HepG2 (cell line): ENCODE data around the gene USP20. TPM values are rescaled to one million over a fixed set of nuclear protein-coding genes. Genes with fewer than 3 reads are reported as not detected.

Experiments
- AKAP8 ChIP-seq: sonication (generic); formaldehyde crosslinking; IDR thresholded peaks from 2 replicates; pipeline ENCODE4 v1.5.1; 2020; ENCODE audit warnings: mild to moderate bottlenecking, missing genetic modification reagents
- CCAR2 ChIP-seq: fragments of 200-400 bp; formaldehyde crosslinking; optimal IDR thresholded peaks from 2 replicates; pipeline ENCODE3; 2018; ENCODE audit warnings: low read depth, mild to moderate bottlenecking, low read length, moderate library complexity
- FIP1L1 ChIP-seq: fragments of 200-400 bp; formaldehyde crosslinking; IDR thresholded peaks from 2 replicates; pipeline ENCODE4 v1.6.1; 2018; ENCODE audit warnings: low read depth, mild to moderate bottlenecking, low read length, moderate library complexity, borderline replicate concordance; ENCODE audit not compliant: insufficient read depth
- HOXA7 ChIP-seq: sonication (generic); formaldehyde crosslinking; IDR thresholded peaks from 2 replicates; pipeline ENCODE4 v1.8.1; 2022; ENCODE audit warnings: mild to moderate bottlenecking, missing genetic modification reagents, moderate library complexity
- KLF13 ChIP-seq: sonication (generic); formaldehyde crosslinking; IDR thresholded peaks from 2 replicates; pipeline ENCODE4 v1.4.0; 2020; ENCODE audit warnings: mild to moderate bottlenecking, missing genetic modification reagents
- MATR3 ChIP-seq: sonication (generic); formaldehyde crosslinking; IDR thresholded peaks from 2 replicates; pipeline ENCODE4 v1.4.0; 2020; ENCODE audit warnings: missing genetic modification reagents
- MYC ChIP-seq: sonication (generic); formaldehyde crosslinking; IDR thresholded peaks from 2 replicates; pipeline ENCODE4 v1.9.0; 2021; ENCODE audit warnings: missing genetic modification reagents, borderline replicate concordance
- SIX1 ChIP-seq: sonication (generic); formaldehyde crosslinking; IDR thresholded peaks from 2 replicates; pipeline ENCODE4 v1.4.0; 2020; ENCODE audit warnings: missing genetic modification reagents, borderline replicate concordance
- SOX6 ChIP-seq, 2 experiments: fragments of 450-650 bp in 1 of 2; sonication (generic) in 1 of 2; formaldehyde crosslinking in 1 of 2; IDR thresholded peaks; 2 replicates each; pipeline versions ENCODE4 v1.4.0 to v1.6.1; 2017 to 2020; ENCODE audit warnings: antibody characterized with exemption in 1 of 2, mild to moderate bottlenecking in 1 of 2, missing genetic modification reagents in 1 of 2
- TBX2 ChIP-seq: sonication (generic); formaldehyde crosslinking; IDR thresholded peaks from 2 replicates; pipeline ENCODE4 v1.5.0; 2020; ENCODE audit warnings: missing genetic modification reagents, mild to moderate bottlenecking, borderline replicate concordance
- TERF1 ChIP-seq: sonication (generic); formaldehyde crosslinking; IDR thresholded peaks from 2 replicates; pipeline ENCODE4 v1.8.0; 2022; ENCODE audit warnings: mild to moderate bottlenecking, missing genetic modification reagents, moderate library complexity
- USF2 ChIP-seq, 2 experiments: sonication (generic) in 1 of 2; formaldehyde crosslinking in 1 of 2; IDR thresholded peaks; 2 replicates each; pipeline versions ENCODE4 v1.5.1 to v1.6.1; 2011 to 2020; ENCODE audit warnings: borderline replicate concordance in 1 of 2, low read depth in 1 of 2, low read length in 1 of 2, mild to moderate bottlenecking in 1 of 2, missing genetic modification reagents in 1 of 2, moderate library complexity in 1 of 2
- ZFP82 ChIP-seq: sonication (generic); formaldehyde crosslinking; IDR thresholded peaks from 2 replicates; pipeline ENCODE4 v1.5.1; 2020; ENCODE audit warnings: mild to moderate bottlenecking, missing genetic modification reagents, borderline replicate concordance
- ZNF556 ChIP-seq: sonication (generic); formaldehyde crosslinking; IDR thresholded peaks from 2 replicates; pipeline ENCODE4 v1.4.0; 2020; ENCODE audit warnings: mild to moderate bottlenecking, missing genetic modification reagents, borderline replicate concordance
- ZNF570 ChIP-seq: sonication (generic); formaldehyde crosslinking; IDR thresholded peaks from 2 replicates; pipeline ENCODE4 v1.4.0; 2020; ENCODE audit warnings: mild to moderate bottlenecking, missing genetic modification reagents, borderline replicate concordance
- ZNF703 ChIP-seq: sonication (generic); formaldehyde crosslinking; IDR thresholded peaks from 2 replicates; pipeline ENCODE4 v1.5.1; 2020; ENCODE audit warnings: missing genetic modification reagents, mild to moderate bottlenecking, moderate library complexity, borderline replicate concordance
- ZNF709 ChIP-seq: sonication (generic); formaldehyde crosslinking; IDR thresholded peaks from 2 replicates; pipeline ENCODE4 v1.5.0; 2020; ENCODE audit warnings: mild to moderate bottlenecking, missing genetic modification reagents
- polyA plus RNA-seq, 8 experiments: library from polyadenylated mRNA; depleted of rRNA in 3 of 8; stranded (reverse) in 7 of 8; unstranded in 1 of 8; fragments of >200 nt; fragmentation: Illumina TruSeq in 4 of 8; extraction: Trizol in 4 of 8; gene quantifications; 2 replicates each; pipeline versions ENCODE4 v1.2.1 to v1.2.3, GENCODE V29; 2011 to 2016; ENCODE audit warnings: low read depth in 4 of 8, missing spikeins in 1 of 8, mixed read lengths in 1 of 8; ENCODE audit not compliant: insufficient read depth in 1 of 8
- total RNA-seq, 5 experiments: library from RNA; depleted of rRNA; stranded (reverse); fragments of >200 nt; fragmentation: Illumina TruSeq; extraction: Trizol; gene quantifications; 2 replicates each; pipeline ENCODE4 v1.2.3, GENCODE V29; 2016; ENCODE audit warnings: low read depth in 1 of 5
- TF ChIP-seq, protein P1 (sequence below), 2 experiments: IDR thresholded peaks; 2 replicates each; pipeline ENCODE4 v1.6.1; 2011 to 2012; ENCODE audit warnings: low read length in 2 of 2, borderline replicate concordance in 1 of 2, low read depth in 1 of 2, mild to moderate bottlenecking in 1 of 2, moderate library complexity in 1 of 2
- TF ChIP-seq, protein P2 (sequence below): sonication (generic); formaldehyde crosslinking; IDR thresholded peaks from 2 replicates; pipeline ENCODE4 v1.4.0; 2020; ENCODE audit warnings: missing genetic modification reagents, borderline replicate concordance

USP20 gene
- total and polyA plus RNA-seq, 2 of the 13 experiments (the other 11 are each of a cell fraction or from before 2014, with no cell fraction given) = 4.4 to 5.9 TPM

DNA sequence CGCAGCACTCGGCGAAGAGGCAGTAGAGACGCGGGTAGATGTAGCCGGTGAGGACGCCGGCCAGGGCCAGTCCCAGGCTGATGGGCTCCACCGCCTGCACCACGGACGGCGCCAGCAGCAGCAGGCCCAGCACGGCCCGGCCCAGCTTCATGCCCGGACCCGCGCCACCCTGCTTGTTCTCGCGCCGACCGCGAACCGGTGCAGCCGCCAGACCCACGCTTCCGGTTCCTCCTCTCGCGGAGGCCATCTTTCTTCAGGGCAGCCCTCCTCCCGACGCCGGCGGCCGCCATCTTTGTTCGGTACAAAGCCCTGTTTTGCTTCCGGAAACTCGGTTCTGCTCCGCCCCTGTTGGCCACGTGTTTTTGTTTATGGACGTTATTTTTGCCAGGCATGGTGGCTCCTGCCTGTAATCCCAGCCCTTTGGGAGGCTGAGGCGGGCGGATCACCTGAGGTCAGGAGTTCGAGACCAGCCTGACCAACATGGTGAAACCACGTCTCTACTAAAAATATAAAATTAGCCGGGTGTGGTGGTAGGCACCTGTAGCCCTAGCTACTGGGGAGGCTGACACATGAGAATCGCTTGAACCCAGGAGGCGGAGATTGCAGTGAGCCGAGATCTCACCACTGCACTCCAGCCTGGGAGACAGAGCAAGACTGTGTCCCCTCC lies 11.2 kb upstream of the USP20 start, which contains the start of gene TOR1A (continued):
- TF ChIP-seq USF2 (IDR thresholded peaks at IDR 0.05; ENCODE audit: low read depth, low read length) = peak; percentile 40; the same call in 1 of the 2 replicates
- TF ChIP-seq USF2 (CRISPR knock-in tag; IDR thresholded peaks at IDR 0.05; ENCODE audit: borderline replicate concordance) = peak; percentile 86
- 0 out of 2 replicates have a peak, but pooled peaks have one; percentile 52 for TF ChIP-seq AKAP8 (CRISPR knock-in tag)
- no peak for TF ChIP-seq MATR3 (CRISPR knock-in tag)
- TF ChIP-seq, protein P1, sequence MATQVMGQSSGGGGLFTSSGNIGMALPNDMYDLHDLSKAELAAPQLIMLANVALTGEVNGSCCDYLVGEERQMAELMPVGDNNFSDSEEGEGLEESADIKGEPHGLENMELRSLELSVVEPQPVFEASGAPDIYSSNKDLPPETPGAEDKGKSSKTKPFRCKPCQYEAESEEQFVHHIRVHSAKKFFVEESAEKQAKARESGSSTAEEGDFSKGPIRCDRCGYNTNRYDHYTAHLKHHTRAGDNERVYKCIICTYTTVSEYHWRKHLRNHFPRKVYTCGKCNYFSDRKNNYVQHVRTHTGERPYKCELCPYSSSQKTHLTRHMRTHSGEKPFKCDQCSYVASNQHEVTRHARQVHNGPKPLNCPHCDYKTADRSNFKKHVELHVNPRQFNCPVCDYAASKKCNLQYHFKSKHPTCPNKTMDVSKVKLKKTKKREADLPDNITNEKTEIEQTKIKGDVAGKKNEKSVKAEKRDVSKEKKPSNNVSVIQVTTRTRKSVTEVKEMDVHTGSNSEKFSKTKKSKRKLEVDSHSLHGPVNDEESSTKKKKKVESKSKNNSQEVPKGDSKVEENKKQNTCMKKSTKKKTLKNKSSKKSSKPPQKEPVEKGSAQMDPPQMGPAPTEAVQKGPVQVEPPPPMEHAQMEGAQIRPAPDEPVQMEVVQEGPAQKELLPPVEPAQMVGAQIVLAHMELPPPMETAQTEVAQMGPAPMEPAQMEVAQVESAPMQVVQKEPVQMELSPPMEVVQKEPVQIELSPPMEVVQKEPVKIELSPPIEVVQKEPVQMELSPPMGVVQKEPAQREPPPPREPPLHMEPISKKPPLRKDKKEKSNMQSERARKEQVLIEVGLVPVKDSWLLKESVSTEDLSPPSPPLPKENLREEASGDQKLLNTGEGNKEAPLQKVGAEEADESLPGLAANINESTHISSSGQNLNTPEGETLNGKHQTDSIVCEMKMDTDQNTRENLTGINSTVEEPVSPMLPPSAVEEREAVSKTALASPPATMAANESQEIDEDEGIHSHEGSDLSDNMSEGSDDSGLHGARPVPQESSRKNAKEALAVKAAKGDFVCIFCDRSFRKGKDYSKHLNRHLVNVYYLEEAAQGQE (IDR thresholded peaks at IDR 0.05; ENCODE audit: borderline replicate concordance in 1 of 2, low read depth in 1 of 2, low read length in 2 of 2) = no peak
- peak; percentile 95 for TF ChIP-seq MYC
- TF ChIP-seq, protein P2, sequence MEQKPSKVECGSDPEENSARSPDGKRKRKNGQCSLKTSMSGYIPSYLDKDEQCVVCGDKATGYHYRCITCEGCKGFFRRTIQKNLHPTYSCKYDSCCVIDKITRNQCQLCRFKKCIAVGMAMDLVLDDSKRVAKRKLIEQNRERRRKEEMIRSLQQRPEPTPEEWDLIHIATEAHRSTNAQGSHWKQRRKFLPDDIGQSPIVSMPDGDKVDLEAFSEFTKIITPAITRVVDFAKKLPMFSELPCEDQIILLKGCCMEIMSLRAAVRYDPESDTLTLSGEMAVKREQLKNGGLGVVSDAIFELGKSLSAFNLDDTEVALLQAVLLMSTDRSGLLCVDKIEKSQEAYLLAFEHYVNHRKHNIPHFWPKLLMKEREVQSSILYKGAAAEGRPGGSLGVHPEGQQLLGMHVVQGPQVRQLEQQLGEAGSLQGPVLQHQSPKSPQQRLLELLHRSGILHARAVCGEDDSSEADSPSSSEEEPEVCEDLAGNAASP = peak; percentile 60; the same call in 1 of the 2 replicates
- no peak for TF ChIP-seq TERF1 (CRISPR knock-in tag)
- TF ChIP-seq TBX2 = peak; percentile 79
- no peak for TF ChIP-seq ZNF703 (CRISPR knock-in tag)
- peak; percentile 86; the same call in 1 of the 2 replicates for TF ChIP-seq ZNF709 (CRISPR knock-in tag)
- TF ChIP-seq ZNF570 (CRISPR knock-in tag) = no peak
- no peak for TF ChIP-seq FIP1L1
- TF ChIP-seq KLF13 (CRISPR knock-in tag) = no peak
- TF ChIP-seq CCAR2 = no peak
- peak; percentile 90; the same call in 1 of the 2 replicates for TF ChIP-seq ZNF556 (CRISPR knock-in tag)
- no peak for TF ChIP-seq HOXA7
- no peak for TF ChIP-seq SOX6 (IDR thresholded peaks at IDR 0.05)
- TF ChIP-seq SOX6 (CRISPR knock-in tag; IDR thresholded peaks at IDR 0.05) = peak; percentile 66
- peak; percentile 56; the same call in 1 of the 2 replicates for TF ChIP-seq SIX1 (CRISPR knock-in tag)
- TF ChIP-seq ZFP82 = peak; percentile 84; the same call in 1 of the 2 replicates
